GM18498 (cell line): ENCODE results near the gene GOLT1B.
"Not testable (repeated sequence)": the region's sequence is repeated elsewhere in the genome, so short reads cannot be mapped to it uniquely, and the experiment has no call there.

Source experiments
- ATAC-seq: cut with Tn5 transposase; IDR thresholded peaks from one replicate; pipeline ENCODE4 v1.9.1; 2021; ENCODE audit warnings: mild to moderate bottlenecking, moderate library complexity; ENCODE audit not compliant: unreplicated experiment

GOLT1B gene, protein sequence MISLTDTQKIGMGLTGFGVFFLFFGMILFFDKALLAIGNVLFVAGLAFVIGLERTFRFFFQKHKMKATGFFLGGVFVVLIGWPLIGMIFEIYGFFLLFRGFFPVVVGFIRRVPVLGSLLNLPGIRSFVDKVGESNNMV

DNA sequence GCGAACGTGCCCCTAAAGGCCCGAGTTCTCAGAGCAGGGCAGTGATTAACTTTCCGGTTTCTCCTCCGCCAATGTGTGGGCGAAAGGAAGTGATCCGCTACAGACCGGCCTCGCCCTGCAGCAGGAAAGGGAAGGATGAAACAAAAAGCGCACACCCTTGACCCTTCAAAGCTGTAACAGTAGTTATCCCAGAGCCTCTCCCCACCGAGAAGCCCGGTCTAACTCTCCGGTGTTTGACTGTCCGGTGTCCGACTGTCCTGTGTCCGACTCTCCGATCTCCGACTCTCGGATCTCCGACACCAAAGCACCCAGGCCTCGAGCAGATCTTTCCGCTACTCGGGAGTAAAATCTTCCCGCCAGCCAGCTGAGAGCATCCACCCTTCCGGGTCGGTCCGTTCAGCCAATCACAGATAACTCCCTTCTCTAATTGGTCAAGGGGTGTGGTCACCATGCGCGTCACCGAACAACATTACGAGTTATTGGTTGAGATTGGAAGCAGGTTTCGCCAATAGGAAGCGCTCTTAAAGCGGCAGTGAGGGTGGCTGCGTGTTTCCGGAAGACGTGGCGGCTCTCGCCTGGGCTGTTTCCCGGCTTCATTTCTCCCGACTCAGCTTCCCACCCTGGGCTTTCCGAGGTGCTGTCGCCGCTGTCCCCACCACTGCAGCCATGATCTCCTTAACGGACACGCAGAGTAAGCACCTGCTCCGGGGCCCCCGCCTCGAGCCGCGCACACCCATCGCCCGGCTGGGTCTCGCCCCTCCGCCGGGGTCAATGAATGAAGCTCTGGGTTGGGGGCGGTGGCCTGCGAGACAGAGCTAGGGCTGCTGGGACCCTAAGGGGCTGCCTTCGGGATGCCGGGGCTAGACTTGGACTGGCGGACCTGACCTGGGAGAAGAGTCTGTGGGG lies at the start of gene GOLT1B, which contains the start of gene RECQL:
Gene GOLT1B, plus strand, starts transcription at position 532 of the 906 bp plus-strand sequence. Its CDS starts 135 bp downstream, at position 667.
Gene RECQL, minus strand, starts transcription at position 378 of the 906 bp plus-strand sequence. CDS start 2,065 bp downstream, outside the sequence.
- ATAC-seq, result peak; percentile 99

DNA sequence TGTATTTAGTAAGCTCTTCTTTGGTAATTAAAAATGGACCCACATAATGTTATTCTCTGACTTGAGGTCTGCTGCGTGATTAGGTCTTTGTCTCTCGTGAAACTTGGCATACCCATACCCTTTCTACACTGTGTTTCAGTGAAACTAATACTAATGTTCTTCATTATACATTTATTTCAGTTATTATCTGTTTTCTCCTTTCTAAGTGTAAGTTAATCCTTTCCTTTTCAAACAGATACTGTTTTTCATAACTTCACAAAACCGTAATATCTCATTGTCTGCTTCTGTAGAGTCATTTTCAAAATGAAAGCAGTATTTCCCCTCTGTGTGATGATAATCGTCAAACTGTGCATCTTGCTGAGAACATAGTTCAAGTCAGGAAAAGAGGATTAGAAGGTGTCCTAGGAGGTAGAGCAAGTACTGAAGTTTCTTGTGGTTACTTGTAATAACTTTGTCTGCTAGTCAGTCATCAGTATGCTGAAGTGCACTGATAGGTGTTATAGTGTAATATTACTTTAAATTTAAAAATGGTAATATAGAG lies 48.2 kb upstream of the GOLT1B start:
- ATAC-seq, result no peak

DNA sequence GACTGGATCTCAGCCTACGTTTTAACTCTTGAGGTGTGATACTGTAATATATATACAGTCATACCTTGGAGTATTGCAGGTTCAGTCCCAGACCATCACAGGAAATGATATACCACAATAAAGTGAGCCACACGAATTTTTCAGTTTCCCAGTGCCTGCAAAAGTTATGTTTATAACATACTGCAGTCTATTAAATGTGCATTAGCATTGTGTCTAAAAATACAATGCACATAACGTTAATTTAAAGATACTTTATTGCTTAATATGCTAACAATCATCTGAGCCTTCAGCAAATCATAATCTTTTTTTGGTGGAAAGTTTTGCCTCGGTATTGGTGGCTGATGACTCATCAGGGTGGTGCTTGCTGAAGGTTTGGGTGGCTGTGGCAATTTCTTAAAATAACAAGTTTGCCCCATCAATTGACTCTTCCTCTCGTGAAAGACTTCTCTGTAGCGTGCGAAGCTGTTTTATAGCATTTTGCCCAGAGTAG lies 45.3 kb upstream of the GOLT1B start:
- ATAC-seq, result no peak

DNA sequence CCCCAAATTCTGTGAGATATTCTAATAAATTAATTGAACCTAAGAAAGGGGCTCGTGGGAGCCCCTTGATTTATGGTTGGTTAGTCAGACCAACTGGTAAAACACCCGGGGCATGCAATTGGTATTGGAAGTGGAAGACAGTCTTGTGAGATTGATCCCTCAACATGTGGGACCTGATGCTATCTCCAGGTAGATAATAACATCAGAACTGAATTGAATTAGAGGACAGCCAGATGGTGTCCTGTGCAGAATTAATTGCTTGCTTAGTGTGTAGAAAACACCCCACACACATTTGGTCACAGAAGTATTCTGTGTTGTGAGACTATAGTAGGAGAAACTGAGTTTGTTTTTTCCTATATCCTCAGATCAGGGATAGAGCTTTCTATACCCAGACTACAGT lies 42.1 kb upstream of the GOLT1B start:
- no peak for ATAC-seq

DNA sequence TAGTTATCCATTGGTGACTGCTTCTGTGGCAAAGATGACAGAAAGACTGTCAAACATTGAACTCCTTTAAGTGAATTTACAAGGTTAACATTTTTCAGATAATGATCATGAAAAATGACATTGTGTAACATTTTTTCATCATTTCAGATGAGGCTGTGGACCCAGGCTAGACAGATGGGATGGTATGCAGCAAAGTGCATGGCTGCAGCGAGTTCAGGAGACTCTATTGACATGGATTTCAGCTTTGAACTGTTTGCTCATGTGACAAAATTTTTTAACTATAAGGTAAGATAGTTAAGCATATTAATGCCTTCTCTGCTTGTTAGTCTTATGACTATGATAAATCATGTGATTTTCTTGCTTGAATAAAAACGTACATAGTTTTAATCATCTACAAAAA lies 34.3 kb upstream of the GOLT1B start:
- ATAC-seq, result not testable (repeated sequence)

DNA sequence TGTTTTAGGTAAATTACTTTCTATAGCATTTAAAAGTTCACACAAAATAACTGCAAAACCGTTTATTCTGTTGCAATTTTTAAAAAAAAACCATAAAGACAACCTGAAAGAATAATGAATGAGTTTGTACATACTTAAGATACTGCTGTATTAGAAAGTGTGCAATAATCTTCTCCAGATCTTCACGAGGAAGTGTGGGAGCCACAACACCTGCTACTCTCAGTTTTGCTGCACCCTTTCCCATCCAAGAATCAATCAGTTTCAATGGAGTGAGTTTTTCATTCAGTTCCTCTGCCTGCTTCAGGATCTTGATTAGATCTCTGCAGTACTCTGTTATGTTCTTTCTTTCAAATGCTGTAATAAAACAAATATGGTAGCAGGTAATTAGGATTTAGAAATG lies 30.3 kb upstream of the GOLT1B start:
- ATAC-seq, result no peak

DNA sequence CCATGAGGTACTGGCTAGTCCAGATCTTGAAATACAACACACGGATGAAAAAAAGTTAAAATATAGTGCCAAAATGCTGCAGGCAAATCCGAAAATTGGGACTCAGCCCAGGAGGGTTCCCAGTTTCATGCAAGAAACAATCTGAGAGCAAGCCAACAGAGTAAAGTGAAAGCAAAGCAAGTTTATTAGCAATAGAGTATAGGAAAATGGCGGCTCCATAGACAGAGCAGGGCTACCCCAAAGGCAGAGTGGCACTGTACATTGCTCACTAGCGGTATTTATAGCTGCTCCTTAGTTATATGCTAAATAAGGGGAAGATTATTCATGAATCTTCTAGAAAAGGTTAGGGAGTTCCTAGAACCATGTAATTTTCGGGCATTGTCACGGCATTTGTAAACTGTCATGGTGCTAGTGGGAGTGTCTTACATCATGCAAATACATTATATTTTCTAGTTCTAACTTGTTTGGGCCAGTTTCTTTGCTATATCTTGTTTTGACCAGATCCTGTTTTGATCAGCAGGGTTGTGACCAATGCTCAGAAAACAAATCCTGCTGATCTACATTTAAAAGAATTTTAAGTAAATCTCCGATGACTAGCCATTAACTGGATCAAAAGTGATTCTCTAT lies 29.3 kb upstream of the GOLT1B start:
- no peak for ATAC-seq

DNA sequence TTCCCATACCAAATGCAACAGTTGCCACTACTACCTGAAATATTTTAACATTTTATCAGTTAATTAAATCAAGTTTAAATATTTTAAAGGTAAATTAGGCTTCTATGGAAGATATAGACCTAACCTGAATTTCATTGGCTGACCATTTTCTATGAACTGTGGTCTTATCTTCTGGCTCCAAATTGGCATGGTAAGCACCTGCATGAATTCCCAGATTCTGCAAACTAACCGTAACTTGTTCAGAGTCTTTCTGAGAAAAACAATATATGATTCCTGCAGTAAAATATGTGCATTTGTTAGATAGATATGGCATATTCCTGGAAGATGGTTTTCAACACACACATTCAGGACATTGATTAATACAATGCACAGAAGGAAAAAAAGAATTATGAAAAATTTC lies 26.0 kb upstream of the GOLT1B start:
- ATAC-seq, result no peak

DNA sequence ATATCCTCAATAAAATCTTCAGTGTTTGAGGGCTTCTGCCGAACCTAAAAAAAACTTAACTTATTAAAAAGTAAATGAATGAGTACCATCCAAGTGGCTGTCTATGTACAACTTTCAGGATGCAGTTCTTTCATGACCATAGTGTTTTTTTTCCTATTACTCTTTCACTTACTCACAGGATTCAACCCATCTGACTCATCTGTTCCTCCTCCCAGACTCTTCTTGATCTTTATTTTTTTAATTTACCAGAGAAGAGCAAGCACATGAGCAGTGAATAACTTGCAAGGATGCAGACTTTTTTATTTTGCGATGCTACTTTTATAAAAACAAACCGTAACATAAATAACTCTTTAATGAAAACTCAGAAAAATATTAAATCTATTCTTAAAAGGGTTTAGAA lies 24.6 kb upstream of the GOLT1B start:
- ATAC-seq, result no peak

DNA sequence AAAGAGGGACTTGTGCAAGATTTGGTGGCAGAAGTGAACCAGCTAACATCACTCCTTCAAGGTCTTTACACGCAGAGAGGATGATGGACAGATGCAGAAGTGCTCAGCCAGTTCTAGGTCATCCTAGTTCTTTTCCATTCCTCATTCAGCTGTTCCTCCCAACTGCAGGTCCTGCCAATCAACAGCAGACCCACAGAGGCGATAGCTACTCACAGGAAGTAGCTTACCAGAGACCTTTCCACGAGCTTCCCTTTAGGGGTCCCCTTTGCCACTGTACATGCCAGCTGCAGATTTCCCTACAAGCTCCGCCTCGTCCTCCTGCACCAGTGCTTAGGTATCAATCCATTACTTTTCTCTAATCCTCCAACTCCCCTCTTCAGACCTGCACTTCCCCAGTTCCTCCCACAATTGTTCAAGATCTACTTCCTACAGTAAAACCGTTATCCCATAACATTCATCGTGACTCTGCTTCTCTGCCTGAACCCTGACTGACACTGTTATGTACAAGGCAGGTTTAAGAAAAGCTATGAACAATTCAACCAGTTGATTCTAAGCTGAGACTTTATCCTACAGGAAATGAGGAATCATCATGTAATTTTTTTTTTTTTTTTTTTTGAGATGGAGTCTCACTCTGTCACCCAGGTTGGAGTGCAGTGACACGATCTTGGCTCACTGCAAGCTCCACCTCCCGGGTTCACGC lies 22.7 kb upstream of the GOLT1B start:
- ATAC-seq, result no peak

DNA sequence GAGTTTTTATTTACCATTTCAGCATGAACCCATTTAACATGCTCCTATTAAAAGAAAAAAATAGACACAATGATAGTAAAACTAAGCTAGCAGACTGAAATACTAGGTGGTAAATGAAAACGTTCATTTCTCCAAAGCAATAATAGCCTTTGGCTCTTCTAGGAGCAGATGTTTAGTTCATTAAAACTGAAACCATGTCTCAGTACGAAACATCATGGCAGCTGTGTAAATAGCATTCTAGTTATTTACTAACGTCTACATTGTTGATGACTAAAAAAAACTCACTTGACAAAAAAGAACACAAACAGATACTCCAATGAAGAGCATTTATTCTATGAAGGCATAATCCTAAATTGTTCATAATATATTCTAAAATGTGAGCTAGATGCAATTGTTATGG lies 18.1 kb upstream of the GOLT1B start:
- ATAC-seq, result no peak

DNA sequence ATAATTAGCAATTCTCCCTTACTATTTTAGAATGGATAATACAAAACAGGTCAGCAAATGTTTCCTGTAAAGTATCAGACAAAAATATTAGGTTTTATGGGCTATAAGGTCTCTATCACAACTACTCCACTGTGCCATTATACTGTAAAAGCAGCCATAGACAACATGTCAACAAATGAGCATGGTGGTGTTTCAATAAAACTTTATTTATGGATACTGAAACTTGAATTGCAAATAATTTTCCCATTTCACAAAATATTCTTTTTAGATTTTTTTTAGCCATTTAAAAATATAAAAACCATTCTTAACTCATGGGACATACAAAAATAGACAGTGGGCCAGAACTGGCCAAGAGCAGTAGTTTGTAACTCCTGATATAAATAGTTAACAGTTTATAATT lies 15.6 kb upstream of the GOLT1B start:
- ATAC-seq, result no peak

DNA sequence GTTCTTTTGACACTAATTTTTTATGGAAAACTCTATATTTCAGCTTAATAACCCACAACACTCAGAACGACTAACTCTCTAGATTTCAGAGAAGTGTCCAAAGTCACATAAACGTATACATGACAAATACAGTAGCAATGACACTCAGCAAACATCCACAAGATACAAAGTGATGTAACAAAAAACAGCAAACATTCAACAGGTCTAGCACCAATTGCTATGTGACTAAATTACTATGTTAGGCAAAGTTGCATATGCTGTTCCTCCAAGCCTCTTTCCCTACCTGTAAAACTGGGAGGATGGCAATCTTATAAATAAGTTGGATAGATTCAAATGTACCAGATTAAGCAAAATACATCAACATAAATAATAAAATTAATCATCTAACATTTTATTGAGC lies 1.8 kb upstream of the GOLT1B start:
- ATAC-seq, result no peak

DNA sequence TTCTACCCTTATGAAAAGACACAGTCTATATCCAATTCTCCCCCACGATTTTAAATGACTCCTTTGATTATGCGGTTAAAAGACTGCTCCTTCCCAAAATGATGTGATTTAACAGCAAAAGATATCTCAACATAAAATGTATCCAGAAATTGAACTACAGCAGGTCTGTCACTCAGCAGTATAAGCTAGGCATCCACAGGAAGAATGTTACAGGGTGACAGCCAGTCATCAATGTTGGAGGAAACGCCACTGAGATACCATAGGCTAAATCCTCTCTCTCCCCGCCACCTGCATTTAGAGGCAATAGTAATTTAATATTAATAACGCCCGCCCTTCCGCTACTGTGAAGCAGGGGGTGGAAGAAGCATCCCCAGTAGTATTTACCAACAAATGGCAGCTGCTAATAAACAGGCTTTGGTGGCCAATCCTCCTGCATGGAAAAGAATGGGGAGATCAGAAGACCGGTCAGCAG lies 767 bp upstream of the GOLT1B start:
- ATAC-seq, result no peak

DNA sequence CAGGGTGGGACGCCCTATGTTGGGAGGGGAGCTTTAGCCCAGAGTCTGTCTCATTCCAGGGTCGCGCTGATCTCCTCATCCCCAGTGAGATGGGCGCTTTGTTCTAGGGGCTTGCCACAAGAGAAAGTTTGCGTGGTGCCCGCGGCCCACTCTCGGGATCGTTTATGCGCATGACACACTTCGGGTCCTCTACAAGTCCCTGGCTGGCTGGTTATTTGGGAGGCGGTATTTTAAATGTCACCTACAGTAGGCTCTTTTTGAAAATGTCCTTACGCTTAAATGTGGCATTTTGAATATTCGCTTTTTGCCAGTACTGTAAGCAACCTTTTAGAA lies 541 bp downstream of the GOLT1B start:
- ATAC-seq, result no peak

DNA sequence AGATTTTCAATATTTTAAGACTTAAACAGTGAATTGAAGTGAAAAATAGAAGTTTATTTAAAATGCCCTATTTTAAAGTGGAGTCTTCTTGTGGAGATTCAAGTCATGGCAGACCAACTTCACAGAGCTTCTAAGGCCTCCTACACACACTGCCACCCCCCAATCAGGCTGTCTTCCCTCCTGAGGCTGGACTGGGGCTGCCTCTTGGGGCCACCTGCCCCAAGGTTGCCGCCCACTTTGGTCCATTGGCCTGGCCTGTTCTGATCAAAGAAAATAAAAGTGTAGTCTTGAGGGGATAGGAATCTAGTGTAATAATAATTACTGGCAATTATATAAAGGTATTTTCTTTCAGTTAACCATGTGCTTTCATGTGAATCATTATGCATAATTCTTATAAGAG lies 1.3 kb downstream of the GOLT1B start:
- ATAC-seq, result no peak

DNA sequence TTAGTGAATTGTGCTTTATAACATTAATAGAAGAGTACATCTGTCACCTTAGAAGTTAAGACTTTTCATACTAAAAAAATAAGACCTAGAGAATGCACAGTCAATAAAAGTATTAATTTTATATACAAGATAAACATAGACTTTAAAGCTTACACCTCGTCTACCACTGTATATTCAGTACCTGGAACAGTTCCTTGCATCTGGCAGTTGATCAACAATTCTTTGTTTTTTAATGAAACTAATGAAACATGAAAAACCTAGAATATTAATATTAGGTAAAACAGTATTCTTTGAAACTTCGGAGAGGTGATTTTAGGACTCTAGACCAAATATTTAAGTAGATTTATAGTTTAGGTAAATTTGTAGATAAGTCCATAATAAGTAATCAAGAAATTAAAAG lies 4.3 kb downstream of the GOLT1B start:
- no peak for ATAC-seq

DNA sequence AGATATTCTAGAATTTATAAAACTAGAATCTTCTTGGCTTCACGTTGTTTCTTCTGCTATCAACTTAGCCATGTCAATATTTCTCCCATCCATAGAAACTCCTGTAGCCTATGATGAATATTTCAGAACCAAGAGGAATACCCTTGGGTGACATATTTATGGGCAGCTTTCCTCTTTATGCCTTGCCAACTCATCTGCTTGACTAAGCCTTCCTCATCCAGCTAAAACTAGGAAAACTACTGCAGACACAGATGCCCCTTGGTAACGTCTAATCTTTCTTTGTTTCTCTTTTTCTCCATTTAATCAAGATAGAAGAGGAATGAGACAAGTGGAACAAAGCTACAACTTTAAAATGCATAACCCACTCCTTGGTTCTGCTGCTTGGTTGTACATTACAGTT lies 6.3 kb downstream of the GOLT1B start:
- ATAC-seq, result no peak

DNA sequence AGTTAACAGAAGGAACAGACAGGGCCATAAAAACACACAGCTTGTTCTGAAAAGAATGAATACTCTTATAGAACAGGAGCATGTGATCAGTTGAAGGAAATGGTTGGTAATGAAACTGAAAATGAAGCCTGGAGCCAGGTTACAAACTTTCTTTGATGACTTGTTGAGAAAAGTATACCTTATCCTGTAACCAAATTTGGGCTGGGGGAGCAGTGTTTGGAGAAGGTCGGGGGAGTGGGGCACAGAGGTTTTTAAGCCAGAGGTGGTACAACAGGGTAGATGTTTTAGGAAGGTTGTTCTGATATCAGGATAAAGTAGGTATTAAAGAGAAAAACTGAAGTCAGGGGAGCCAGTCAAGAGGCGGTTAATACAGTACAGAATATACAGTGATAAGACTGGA lies 8.2 kb downstream of the GOLT1B start:
- peak; percentile 99 for ATAC-seq

DNA sequence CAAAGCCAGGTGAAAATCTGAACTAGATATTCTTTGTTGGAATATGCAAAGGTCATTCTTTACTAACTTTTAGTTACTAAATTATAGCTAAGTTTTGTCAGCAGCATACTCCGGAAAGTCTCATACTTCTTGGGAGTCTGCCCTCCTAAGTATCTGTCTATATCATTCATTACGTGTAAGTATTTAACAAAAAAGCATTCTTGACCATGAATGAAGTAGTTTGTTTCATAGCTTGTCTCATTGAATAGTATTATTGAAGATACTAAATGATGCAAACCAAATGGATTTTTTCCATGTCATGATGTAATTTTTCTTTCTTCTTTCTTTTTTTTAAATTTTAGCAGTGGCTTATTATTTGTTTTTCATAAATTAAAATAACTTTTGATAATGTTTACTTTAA lies 14.7 kb downstream of the GOLT1B start:
- ATAC-seq, result no peak

DNA sequence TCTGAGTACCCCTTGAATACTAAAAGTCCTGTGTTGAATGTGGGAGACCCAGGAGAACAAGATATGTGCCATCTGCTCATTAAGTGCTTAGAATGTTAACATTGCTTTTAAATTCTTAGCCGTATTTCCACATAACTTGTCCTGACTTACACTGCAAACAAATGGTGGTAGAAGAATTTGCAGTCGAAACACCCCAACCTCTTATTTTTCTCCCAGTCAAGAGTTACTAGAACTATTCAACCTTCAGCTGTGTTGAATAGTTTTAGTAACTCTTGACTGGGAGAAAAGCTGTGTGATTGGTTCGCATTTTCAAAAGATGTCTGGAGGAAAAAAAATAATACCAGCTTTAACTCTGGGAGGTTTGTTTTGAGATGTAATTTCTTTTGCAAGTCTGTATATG lies 16.9 kb downstream of the GOLT1B start:
- ATAC-seq, result no peak
